ENCODE results near the gene QRSL1. TPM values are rescaled to one million over a fixed set of nuclear protein-coding genes. Genes with fewer than 3 reads are reported as not detected.

Gene QRSL1
- total and polyA plus RNA-seq, 2 experiments from 2014 or later = 18.4 to 19.3 TPM

GRCh38 chr6:106684011-106684410, 54.6 kb downstream of the QRSL1 start:
- no peak overlapping the region for H3K4me3 ChIP-seq
- no peaks in the 10 kb centered on the region for H3K36me3 ChIP-seq (ENCODE audit: insufficient read depth)
- no peaks in the 10 kb centered on the region for H4K20me1 ChIP-seq (replicated peaks; ENCODE audit: insufficient read depth)
- Mint-ChIP-seq H3K27me3 (ENCODE audit: insufficient read depth, low read depth, poor library complexity) (no peaks in the 10 kb centered on the region), H3K27ac (no peak overlapping the region), H3K36me3 (ENCODE audit: low read depth) (no peaks in the 10 kb centered on the region), H3K4me3 (no peak overlapping the region), H3K9me3 (no peaks in the 10 kb centered on the region), H3K4me1 (peaks cover 13% of the 10 kb centered on the region)
- peaks cover 2% of the 10 kb centered on the region; the same call in 1 of the 2 replicates for H3K9me2 ChIP-seq (ENCODE audit: insufficient read depth)
- H2AFZ ChIP-seq = 0 out of 2 replicates have a peak overlapping the region, but pooled peaks have one; percentile 63
- no peak overlapping the region for H3K27ac ChIP-seq (ENCODE audit: low read depth)
- peaks cover 11% of the 10 kb centered on the region for H3K4me1 ChIP-seq (ENCODE audit: insufficient read depth)
- no peaks in the 10 kb centered on the region for H3K27me3 ChIP-seq (ENCODE audit: insufficient read depth)
- no peaks in the 10 kb centered on the region for H3F3A ChIP-seq (replicated peaks; ENCODE audit: low read depth)
- no peaks in the 10 kb centered on the region for H3K79me2 ChIP-seq (replicated peaks; ENCODE audit: insufficient read depth)
- no peak for TF ChIP-seq POLR2AphosphoS5 (IDR thresholded peaks at IDR 0.05; ENCODE audit: low read depth)
- TF ChIP-seq CTCF (conservative IDR thresholded peaks at IDR 0.05; ENCODE audit: low read depth in 2 of 2) = no peak
- TF ChIP-seq CREB1 (CRISPR knock-in tag; IDR thresholded peaks at IDR 0.05; ENCODE audit: low read depth) = no peak
- no peak for TF ChIP-seq NANOG (IDR thresholded peaks at IDR 0.05; ENCODE audit: borderline replicate concordance)
- no peak for TF ChIP-seq ZNF331 (CRISPR knock-in tag; IDR thresholded peaks at IDR 0.05; ENCODE audit: low read depth)
- TF ChIP-seq JUNB (IDR thresholded peaks at IDR 0.05; ENCODE audit: unreplicated experiment) = no peak
- TF ChIP-seq STAT1 (IDR thresholded peaks at IDR 0.05; ENCODE audit: unreplicated experiment) = no peak
- ATAC-seq = no peak
- no peak for DNase-seq (ENCODE audit: low spot score)
- H3K4me2 ChIP-seq = no peak overlapping the region

- DNase-seq (ENCODE audit: low spot score) (no peak), ATAC-seq (no peak)
- H3K4me2 ChIP-seq = no peak overlapping the region
- H3K36me3 ChIP-seq (ENCODE audit: insufficient read depth) = no peaks in the 10 kb centered on the region
- H3K27me3 ChIP-seq (ENCODE audit: insufficient read depth) = no peaks in the 10 kb centered on the region
- Mint-ChIP-seq H3K27me3 (ENCODE audit: insufficient read depth, low read depth, poor library complexity) (no peaks in the 10 kb centered on the region), H3K4me1 (peaks cover 13% of the 10 kb centered on the region), H3K9me3 (no peaks in the 10 kb centered on the region), H3K27ac (no peak overlapping the region), H3K4me3 (no peak overlapping the region), H3K36me3 (ENCODE audit: low read depth) (no peaks in the 10 kb centered on the region)
- H2AFZ ChIP-seq = no peak overlapping the region
- peaks cover 11% of the 10 kb centered on the region for H3K4me1 ChIP-seq (ENCODE audit: insufficient read depth)
- H3K4me3 ChIP-seq = no peak overlapping the region
- H3F3A ChIP-seq (replicated peaks; ENCODE audit: low read depth) = no peaks in the 10 kb centered on the region
- H3K27ac ChIP-seq (ENCODE audit: low read depth) = no peak overlapping the region
- no peaks in the 10 kb centered on the region for H4K20me1 ChIP-seq (replicated peaks; ENCODE audit: insufficient read depth)
- H3K9me2 ChIP-seq (ENCODE audit: insufficient read depth) = peaks cover 2% of the 10 kb centered on the region; the same call in 1 of the 2 replicates
- H3K79me2 ChIP-seq (replicated peaks; ENCODE audit: insufficient read depth) = no peaks in the 10 kb centered on the region
- TF ChIP-seq CREB1 (CRISPR knock-in tag; IDR thresholded peaks at IDR 0.05; ENCODE audit: low read depth) (no peak), JUNB (IDR thresholded peaks at IDR 0.05; ENCODE audit: unreplicated experiment) (no peak), ZNF331 (CRISPR knock-in tag; IDR thresholded peaks at IDR 0.05; ENCODE audit: low read depth) (no peak), EZH2 (IDR thresholded peaks at IDR 0.05; ENCODE audit: low read depth, unreplicated experiment) (no peak), POLR2AphosphoS5 (IDR thresholded peaks at IDR 0.05; ENCODE audit: low read depth) (no peak), REST (IDR thresholded peaks at IDR 0.05; ENCODE audit: unreplicated experiment) (no peak), ZNF114 (CRISPR knock-in tag; IDR thresholded peaks at IDR 0.05) (no peak), CTCF (conservative IDR thresholded peaks at IDR 0.05; ENCODE audit: low read depth in 2 of 2) (no peak)
These were observed 56.5 kb downstream of the QRSL1 start for GRCh38 chr6:106685833-106686232.
